ENCODE data around the gene SEPTIN10.

Gene SEPTIN10

GRCh38 chr2:109526442-109526970, 87.3 kb downstream of the SEPTIN10 start:
- no peak for DNase-seq (ENCODE audit: low read depth)
- H3K4me3 ChIP-seq (ENCODE audit: low read depth, low read length), result no peak overlapping the region
- TF ChIP-seq CTCF (IDR thresholded peaks at IDR 0.05; ENCODE audit: insufficient read depth, low read depth, low read length, missing control alignments), result no peak

GRCh38 chr2:109525836-109526235, 87.9 kb downstream of the SEPTIN10 start:
- H3K4me3 ChIP-seq (ENCODE audit: low read depth, low read length), result no peak overlapping the region
- no peak for DNase-seq (ENCODE audit: low read depth)
- no peak for TF ChIP-seq CTCF (IDR thresholded peaks at IDR 0.05; ENCODE audit: insufficient read depth, low read depth, low read length, missing control alignments)

GRCh38 chr2:109523536-109524361, 90.0 kb downstream of the SEPTIN10 start:
- no peak for TF ChIP-seq CTCF (IDR thresholded peaks at IDR 0.05; ENCODE audit: insufficient read depth, low read depth, low read length, missing control alignments)
- DNase-seq (ENCODE audit: low read depth), result no peak
- no peak overlapping the region for H3K4me3 ChIP-seq (ENCODE audit: low read depth, low read length)

GRCh38 chr2:109523121-109523520, 90.6 kb downstream of the SEPTIN10 start:
- no peak overlapping the region for H3K4me3 ChIP-seq (ENCODE audit: low read depth, low read length)
- no peak for DNase-seq (ENCODE audit: low read depth)
- TF ChIP-seq CTCF (IDR thresholded peaks at IDR 0.05; ENCODE audit: insufficient read depth, low read depth, low read length, missing control alignments), result no peak

GRCh38 chr2:109522063-109522374, 91.7 kb downstream of the SEPTIN10 start:
- TF ChIP-seq CTCF (IDR thresholded peaks at IDR 0.05; ENCODE audit: insufficient read depth, low read depth, low read length, missing control alignments), result no peak
- no peak overlapping the region for H3K4me3 ChIP-seq (ENCODE audit: low read depth, low read length)
- no peak for DNase-seq (ENCODE audit: low read depth)

GRCh38 chr2:109521233-109522062, 92.3 kb downstream of the SEPTIN10 start:
- no peak for TF ChIP-seq CTCF (IDR thresholded peaks at IDR 0.05; ENCODE audit: insufficient read depth, low read depth, low read length, missing control alignments)
- DNase-seq (ENCODE audit: low read depth), result no peak

More at GRCh38 chr2:109521233-109522062, 92.3 kb downstream of the SEPTIN10 start:
- no peak overlapping the region for H3K4me3 ChIP-seq (ENCODE audit: low read depth, low read length)
